Fibroblast of the aortic adventitia (primary cell): ENCODE measurements around the gene SOCS1. TPM values are rescaled to one million over a fixed set of nuclear protein-coding genes. Genes with fewer than 3 reads are reported as not detected.

Experiments used
- DNase-seq: peaks from one replicate; pipeline ENCODE4 v3.0.0-alpha.2; 2010; ENCODE audit warnings: low read depth
- H3K4me3 ChIP-seq: 2 replicates; pipeline ENCODE4 v1.5.1; 2011; ENCODE audit warnings: low read depth, mild to moderate bottlenecking, control low read depth, low read length, moderate library complexity
- CTCF ChIP-seq: IDR thresholded peaks from 2 replicates; pipeline ENCODE4 v1.5.1; 2011; ENCODE audit warnings: mild to moderate bottlenecking, low read length, control low read depth, inconsistent platforms; ENCODE audit not compliant: insufficient read depth
- small RNA-seq: library from RNA; depleted of rRNA; stranded (forward); fragments of <200 nt; gene quantifications from one replicate; pipeline ENCODE3, GENCODE V24; 2012
- total RNA-seq: library from RNA; depleted of rRNA; stranded (reverse); fragments of >200 nt; gene quantifications from 2 replicates; pipeline ENCODE4 v1.2.3, GENCODE V29; 2012; ENCODE audit warnings: low replicate concordance

SOCS1 gene
- total RNA-seq, 1 donor: 5.6 TPM

- H3K4me3 ChIP-seq: no peak overlapping the region
- DNase-seq: no peak
- TF ChIP-seq CTCF: no peak
These were observed 50.8 kb downstream of the SOCS1 start for GRCh38 chr16:11205065-11205699.

GRCh38 chr16:11204513-11205047, 51.4 kb downstream of the SOCS1 start:
- no peak overlapping the region for H3K4me3 ChIP-seq
- no peak for TF ChIP-seq CTCF

More at GRCh38 chr16:11204513-11205047, 51.4 kb downstream of the SOCS1 start:
- no peak for DNase-seq

Small RNA genes within 50 kb of the gene (small RNA-seq; reads per million reads assigned to genes)
- gene RF00554: not detected

Other genes starting within 250 kb of the SOCS1 start
- not detected in 2 replicates for gene TNP2, start 13.1 kb upstream of the SOCS1 start, total RNA-seq
- not detected in 2 replicates for gene PRM3, start 17.4 kb upstream of the SOCS1 start, total RNA-seq
- gene PRM2, start 20.3 kb upstream of the SOCS1 start, total RNA-seq: not detected in 2 replicates
- not detected in 2 replicates for gene PRM1, start 25.1 kb upstream of the SOCS1 start, total RNA-seq
- 3.0 and 24.4 TPM in 2 replicates for gene RMI2, start 89.3 kb upstream of the SOCS1 start, total RNA-seq